H1 (cell line): ENCODE measurements around the gene FAM184B.

Experiments
- POLR2AphosphoS5 ChIP-seq: IDR thresholded peaks from 2 replicates; pipeline ENCODE4 v1.6.1; 2011; ENCODE audit warnings: low read depth, low read length
- RFX5 ChIP-seq: IDR thresholded peaks from 2 replicates; pipeline ENCODE4 v1.6.1; 2011; ENCODE audit warnings: low read depth, low read length, improper control_type of control experiment, borderline replicate concordance
- SIRT6 ChIP-seq: IDR thresholded peaks from one replicate; pipeline ENCODE4 v1.7.1; 2012; ENCODE audit warnings: low read length, inconsistent platforms
- YY1 ChIP-seq: IDR thresholded peaks from 2 replicates; pipeline ENCODE4 v1.6.1; 2011; ENCODE audit warnings: low read depth, mild to moderate bottlenecking, low read length
- TF ChIP-seq, protein P1 (sequence below), 3 experiments: IDR thresholded peaks; 1 replicate in 2 of 3; 2 replicates in 1 of 3; pipeline versions ENCODE4 v1.5.1 to v1.6.1; 2011; ENCODE audit warnings: low read length in 3 of 3, mild to moderate bottlenecking in 3 of 3, inconsistent platforms in 2 of 3, low read depth in 1 of 3, moderate library complexity in 1 of 3; ENCODE audit not compliant: insufficient read depth in 1 of 3; ENCODE audit errors: control extremely low read depth in 1 of 3

DNA sequence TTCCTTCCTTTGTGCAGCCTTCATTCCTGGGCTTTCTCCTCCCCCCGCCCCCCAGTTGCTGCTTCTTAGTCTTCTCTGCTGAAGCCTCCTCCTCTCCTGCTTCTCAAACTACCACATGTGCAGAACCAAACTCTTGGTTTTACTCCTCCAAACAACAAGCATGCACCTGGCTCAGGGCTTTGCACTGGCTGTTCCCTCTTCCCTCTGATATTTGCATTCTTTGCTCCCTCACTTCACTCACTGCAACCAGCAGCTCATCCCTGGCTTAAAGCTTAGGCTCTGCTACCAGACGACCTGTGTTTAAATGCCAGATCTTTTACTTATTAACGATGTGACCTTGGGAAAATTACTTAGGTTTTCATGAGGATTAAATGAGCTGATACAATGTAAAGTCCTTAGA, 115.6 kb downstream of the FAM184B start:
- TF ChIP-seq, protein P1, sequence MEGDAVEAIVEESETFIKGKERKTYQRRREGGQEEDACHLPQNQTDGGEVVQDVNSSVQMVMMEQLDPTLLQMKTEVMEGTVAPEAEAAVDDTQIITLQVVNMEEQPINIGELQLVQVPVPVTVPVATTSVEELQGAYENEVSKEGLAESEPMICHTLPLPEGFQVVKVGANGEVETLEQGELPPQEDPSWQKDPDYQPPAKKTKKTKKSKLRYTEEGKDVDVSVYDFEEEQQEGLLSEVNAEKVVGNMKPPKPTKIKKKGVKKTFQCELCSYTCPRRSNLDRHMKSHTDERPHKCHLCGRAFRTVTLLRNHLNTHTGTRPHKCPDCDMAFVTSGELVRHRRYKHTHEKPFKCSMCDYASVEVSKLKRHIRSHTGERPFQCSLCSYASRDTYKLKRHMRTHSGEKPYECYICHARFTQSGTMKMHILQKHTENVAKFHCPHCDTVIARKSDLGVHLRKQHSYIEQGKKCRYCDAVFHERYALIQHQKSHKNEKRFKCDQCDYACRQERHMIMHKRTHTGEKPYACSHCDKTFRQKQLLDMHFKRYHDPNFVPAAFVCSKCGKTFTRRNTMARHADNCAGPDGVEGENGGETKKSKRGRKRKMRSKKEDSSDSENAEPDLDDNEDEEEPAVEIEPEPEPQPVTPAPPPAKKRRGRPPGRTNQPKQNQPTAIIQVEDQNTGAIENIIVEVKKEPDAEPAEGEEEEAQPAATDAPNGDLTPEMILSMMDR (IDR thresholded peaks at IDR 0.05; ENCODE audit: control extremely low read depth in 1 of 3, insufficient read depth in 1 of 3, low read depth in 1 of 3, low read length in 3 of 3) = no peak
- no peak for TF ChIP-seq YY1
- no peak for TF ChIP-seq RFX5
- no peak for TF ChIP-seq POLR2AphosphoS5
- TF ChIP-seq SIRT6 = no peak
